ENCODE results near the gene AKT1.
"Not testable (repeated sequence)": the region's sequence is repeated elsewhere in the genome, so short reads cannot be mapped to it uniquely, and the experiment has no call there.

AKT1 gene

GRCh38 chr14:104751539-104752422, 43.8 kb downstream of the AKT1 start:
- DNase-seq, result no peak

GRCh38 chr14:104750753-104751057, 44.8 kb downstream of the AKT1 start:
- not testable (repeated sequence) for DNase-seq

GRCh38 chr14:104750056-104750752, 45.3 kb downstream of the AKT1 start:
- DNase-seq, result no peak

GRCh38 chr14:104749111-104749649, 46.4 kb downstream of the AKT1 start:
- no peak for DNase-seq

- DNase-seq, result no peak
Measured at GRCh38 chr14:104747876-104748275, 47.7 kb downstream of the AKT1 start.

- no peak for DNase-seq
Measured at GRCh38 chr14:104746934-104747481, 48.5 kb downstream of the AKT1 start.

- no peak for DNase-seq
Measured at GRCh38 chr14:104746071-104746545, 49.4 kb downstream of the AKT1 start.

GRCh38 chr14:104745431-104745830, 50.1 kb downstream of the AKT1 start:
- no peak for DNase-seq

GRCh38 chr14:104744484-104744883, 51.1 kb downstream of the AKT1 start:
- DNase-seq, result no peak

GRCh38 chr14:104743461-104744380, 51.8 kb downstream of the AKT1 start:
- no peak for DNase-seq

GRCh38 chr14:104742586-104743455, 52.7 kb downstream of the AKT1 start:
- no peak for DNase-seq

- no peak for DNase-seq
Measured at GRCh38 chr14:104741803-104742251, 53.7 kb downstream of the AKT1 start.

- no peak for DNase-seq
Measured at GRCh38 chr14:104741108-104741802, 54.3 kb downstream of the AKT1 start.

GRCh38 chr14:104739546-104740516, 55.7 kb downstream of the AKT1 start:
- DNase-seq, result no peak

- no peak for DNase-seq
Measured at GRCh38 chr14:104739026-104739425, 56.5 kb downstream of the AKT1 start.

- DNase-seq, result no peak
Measured at GRCh38 chr14:104738375-104739019, 57.1 kb downstream of the AKT1 start.

- DNase-seq, result no peak
Measured at GRCh38 chr14:104735830-104736642, 59.5 kb downstream of the AKT1 start.
